AG09309 (cell line): ENCODE data around the gene MRAP2.
"Not testable (repeated sequence)": the region's sequence is repeated elsewhere in the genome, so short reads cannot be mapped to it uniquely, and the experiment has no call there.

Source experiments
- DNase-seq: peaks from one replicate; pipeline ENCODE4 v3.0.0-alpha.2; 2010; ENCODE audit warnings: low read depth
- H3K4me3 ChIP-seq: 2 replicates; pipeline ENCODE4 v1.5.1; 2011; ENCODE audit warnings: mild to moderate bottlenecking, low read depth, low read length, moderate library complexity; ENCODE audit not compliant: control insufficient read depth
- CTCF ChIP-seq: IDR thresholded peaks from 2 replicates; pipeline ENCODE4 v1.5.1; 2011; ENCODE audit warnings: mild to moderate bottlenecking, low read depth, low read length, inconsistent platforms; ENCODE audit not compliant: insufficient read depth, control insufficient read depth; ENCODE audit errors: missing control alignments

Gene MRAP2

GRCh38 chr6:84072442-84072997 lies 38.9 kb downstream of the MRAP2 start:
- no peak overlapping the region for H3K4me3 ChIP-seq
- no peak for DNase-seq
- no peak for TF ChIP-seq CTCF

- no peak for TF ChIP-seq CTCF
- no peak overlapping the region for H3K4me3 ChIP-seq
- no peak for DNase-seq
These were observed 41.6 kb downstream of the MRAP2 start for GRCh38 chr6:84074988-84075781.

- DNase-seq: no peak
- no peak for TF ChIP-seq CTCF
These were observed 44.1 kb downstream of the MRAP2 start for GRCh38 chr6:84077645-84078044.

GRCh38 chr6:84078335-84078734 lies 44.8 kb downstream of the MRAP2 start:
- TF ChIP-seq CTCF: no peak
- no peak overlapping the region for H3K4me3 ChIP-seq
- no peak for DNase-seq

More at GRCh38 chr6:84077645-84078044, 44.1 kb downstream of the MRAP2 start:
- no peak overlapping the region for H3K4me3 ChIP-seq

- TF ChIP-seq CTCF: no peak
- no peak overlapping the region for H3K4me3 ChIP-seq
- no peak for DNase-seq
These were observed 47.6 kb downstream of the MRAP2 start for GRCh38 chr6:84081222-84081621.

GRCh38 chr6:84082689-84083265 lies 49.2 kb downstream of the MRAP2 start:
- H3K4me3 ChIP-seq: no peak overlapping the region
- TF ChIP-seq CTCF: no peak
- DNase-seq: no peak

GRCh38 chr6:84084705-84085104 lies 51.1 kb downstream of the MRAP2 start:
- not testable (repeated sequence) for H3K4me3 ChIP-seq, DNase-seq
